Measurements from ENCODE around the gene INPP5J.
"Not testable (repeated sequence)": the region's sequence is repeated elsewhere in the genome, so short reads cannot be mapped to it uniquely, and the experiment has no call there.

INPP5J gene

DNA sequence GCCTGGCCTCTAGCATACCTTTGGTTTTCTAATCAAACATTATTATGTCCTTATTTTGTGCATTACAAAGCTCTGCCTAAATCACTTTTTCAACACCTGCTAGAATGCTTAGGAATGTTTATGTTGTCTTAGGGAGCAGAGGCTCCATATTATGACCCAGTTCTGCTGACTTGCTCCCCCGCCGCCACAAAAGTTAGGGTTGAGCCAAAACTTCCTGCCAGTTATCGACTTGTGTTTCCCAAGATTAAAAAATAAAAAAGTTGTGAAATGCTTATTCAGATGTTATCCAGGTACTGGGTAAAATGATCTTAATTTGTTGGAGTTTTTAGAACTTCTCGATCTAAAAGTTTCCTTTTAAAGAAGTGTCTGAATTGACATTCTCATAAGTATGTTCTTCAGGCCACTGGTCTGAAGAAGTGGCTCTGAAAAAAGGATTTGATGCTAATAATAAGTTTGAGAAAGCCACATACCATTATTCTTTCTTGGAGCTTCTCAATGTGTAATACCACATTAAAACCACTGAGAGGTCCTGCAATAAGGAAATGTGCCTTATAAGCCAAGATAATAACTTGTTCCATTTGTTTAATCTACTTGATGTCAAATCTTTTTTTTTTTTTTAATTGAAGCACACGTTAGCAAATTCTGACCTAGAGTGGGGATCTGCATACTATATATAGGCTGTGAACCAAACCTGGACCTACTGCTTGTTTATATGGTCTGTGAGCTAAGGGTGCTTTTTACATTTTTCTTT lies 39.4 kb downstream of the INPP5J start:
- Mint-ChIP-seq H3K27ac (peak overlapping the region; percentile 83), H3K9me3 (ENCODE audit: low read depth) (no peaks in the 10 kb centered on the region), H3K36me3 (peaks cover 5% of the 10 kb centered on the region), H3K27me3 (no peaks in the 10 kb centered on the region), H3K4me3 (peak overlapping the region; percentile 100), H3K4me1 (ENCODE audit: low read depth) (peaks cover 47% of the 10 kb centered on the region)

DNA sequence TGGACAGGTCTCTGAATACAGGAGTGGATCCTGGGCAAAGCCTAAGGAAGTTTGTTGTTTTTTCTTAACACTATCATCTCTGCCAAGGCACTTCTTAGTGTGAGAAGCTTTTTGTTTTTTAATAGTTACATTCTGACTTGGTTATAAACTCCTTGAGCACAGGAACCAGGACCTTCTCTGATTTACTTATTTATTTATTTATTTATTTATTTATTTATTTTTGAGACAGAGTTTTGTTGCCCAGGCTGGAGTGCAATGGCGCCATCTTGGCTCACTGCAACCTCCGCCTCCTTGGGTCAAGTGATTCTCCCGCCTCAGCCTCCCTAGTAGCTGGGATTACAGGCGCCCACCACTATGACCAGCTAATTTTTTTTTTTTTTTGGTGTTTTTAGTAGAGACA lies 48.2 kb downstream of the INPP5J start:
- H3K4me3 Mint-ChIP-seq, result no peak overlapping the region
- no peaks in the 10 kb centered on the region for H3K9me3 Mint-ChIP-seq (ENCODE audit: low read depth)
- H3K27me3 Mint-ChIP-seq, result no peaks in the 10 kb centered on the region
- H3K27ac Mint-ChIP-seq, result no peak overlapping the region
- H3K36me3 Mint-ChIP-seq, result peaks cover 3% of the 10 kb centered on the region
- peaks cover 48% of the 10 kb centered on the region for H3K4me1 Mint-ChIP-seq (ENCODE audit: low read depth)

DNA sequence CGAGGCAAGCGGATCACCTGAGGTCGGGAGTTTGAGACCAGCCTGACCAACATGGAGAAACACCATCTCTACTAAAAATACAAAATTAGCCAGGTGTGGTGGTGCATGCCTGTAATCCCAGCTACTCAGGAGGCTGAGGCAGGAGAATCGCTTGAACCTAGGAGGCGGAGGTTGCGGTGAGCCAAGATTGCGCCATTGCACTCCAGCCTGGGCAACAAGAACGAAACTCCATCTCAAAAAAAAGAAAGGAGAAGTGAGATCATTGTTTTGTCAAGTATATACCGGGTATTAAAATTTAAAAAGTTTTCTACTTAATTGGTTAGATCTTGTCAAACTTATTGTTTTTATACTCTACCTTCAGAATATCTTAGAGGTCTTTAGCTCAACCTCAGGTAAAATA lies 49.0 kb downstream of the INPP5J start:
- H3K9me3 Mint-ChIP-seq (ENCODE audit: low read depth); H3K27me3 Mint-ChIP-seq; H3K4me3 Mint-ChIP-seq; H3K36me3 Mint-ChIP-seq; H3K27ac Mint-ChIP-seq: not testable (repeated sequence)
- H3K4me1 Mint-ChIP-seq (ENCODE audit: low read depth), result peaks cover 44% of the 10 kb centered on the region

DNA sequence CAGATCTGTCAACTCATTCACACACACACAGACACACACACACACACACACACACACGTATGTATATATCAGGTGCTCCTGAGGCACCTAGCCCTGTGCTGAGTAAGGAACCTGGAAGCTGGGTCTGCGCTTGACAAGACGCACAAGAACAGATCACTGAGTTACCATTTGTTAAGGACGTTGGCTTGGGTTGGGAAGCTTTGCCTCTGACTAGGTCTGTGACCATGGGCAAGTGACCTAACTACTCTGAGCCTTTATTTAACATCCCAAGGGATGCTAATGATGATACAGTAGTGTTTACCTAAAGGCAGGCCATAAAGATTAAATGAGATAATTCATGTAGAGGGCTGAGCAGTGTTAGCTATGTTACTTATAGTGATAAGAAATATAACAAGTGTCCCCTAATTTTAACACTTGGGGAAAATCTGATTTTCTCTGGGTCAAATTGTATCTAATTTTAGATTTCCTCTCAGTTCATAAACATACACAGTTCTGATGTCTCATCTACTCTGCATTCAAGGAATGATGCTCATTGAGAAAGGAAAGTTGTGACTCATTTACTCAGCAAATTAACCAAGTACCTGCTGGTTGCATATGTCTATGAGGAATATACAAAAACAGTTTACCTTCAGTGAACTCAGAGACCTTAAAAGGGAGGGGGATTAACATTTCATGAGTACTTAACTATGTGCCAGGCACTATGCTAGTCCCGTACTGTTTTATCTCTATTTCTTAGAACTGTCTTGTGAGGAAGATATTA lies 50.8 kb downstream of the INPP5J start:
- peak overlapping the region; percentile 89 for H3K27ac Mint-ChIP-seq

DNA sequence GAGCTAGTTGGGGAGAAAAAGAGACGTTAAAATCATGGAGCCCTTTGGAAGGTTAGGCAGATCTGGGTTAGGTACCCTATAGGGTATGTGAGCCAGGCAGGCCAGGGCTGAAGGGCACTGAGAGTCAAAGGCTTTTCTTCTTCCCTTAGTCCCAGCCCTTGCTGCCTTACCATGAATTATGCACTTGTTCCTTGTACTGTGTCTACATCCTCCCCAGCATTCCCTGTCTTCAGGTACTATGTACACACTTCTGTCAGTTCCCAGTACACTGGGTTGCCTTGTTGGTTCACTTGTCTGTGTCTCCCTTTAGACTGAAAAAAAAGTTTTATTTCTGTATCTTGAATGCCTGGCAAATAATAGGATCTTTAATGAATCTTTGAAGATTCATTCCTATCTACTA lies 54.2 kb downstream of the INPP5J start:
- Mint-ChIP-seq H3K36me3 (peaks cover 7% of the 10 kb centered on the region), H3K27ac (no peak overlapping the region), H3K4me3 (no peak overlapping the region), H3K9me3 (ENCODE audit: low read depth) (no peaks in the 10 kb centered on the region), H3K27me3 (no peaks in the 10 kb centered on the region), H3K4me1 (ENCODE audit: low read depth) (peaks cover 31% of the 10 kb centered on the region)

More for the DNA sequence above, 50.8 kb downstream of the INPP5J start:
- Mint-ChIP-seq H3K36me3 (peaks cover 3% of the 10 kb centered on the region), H3K4me3 (peak overlapping the region; percentile 70), H3K4me1 (ENCODE audit: low read depth) (peaks cover 38% of the 10 kb centered on the region), H3K9me3 (ENCODE audit: low read depth) (no peaks in the 10 kb centered on the region), H3K27me3 (no peaks in the 10 kb centered on the region)

DNA sequence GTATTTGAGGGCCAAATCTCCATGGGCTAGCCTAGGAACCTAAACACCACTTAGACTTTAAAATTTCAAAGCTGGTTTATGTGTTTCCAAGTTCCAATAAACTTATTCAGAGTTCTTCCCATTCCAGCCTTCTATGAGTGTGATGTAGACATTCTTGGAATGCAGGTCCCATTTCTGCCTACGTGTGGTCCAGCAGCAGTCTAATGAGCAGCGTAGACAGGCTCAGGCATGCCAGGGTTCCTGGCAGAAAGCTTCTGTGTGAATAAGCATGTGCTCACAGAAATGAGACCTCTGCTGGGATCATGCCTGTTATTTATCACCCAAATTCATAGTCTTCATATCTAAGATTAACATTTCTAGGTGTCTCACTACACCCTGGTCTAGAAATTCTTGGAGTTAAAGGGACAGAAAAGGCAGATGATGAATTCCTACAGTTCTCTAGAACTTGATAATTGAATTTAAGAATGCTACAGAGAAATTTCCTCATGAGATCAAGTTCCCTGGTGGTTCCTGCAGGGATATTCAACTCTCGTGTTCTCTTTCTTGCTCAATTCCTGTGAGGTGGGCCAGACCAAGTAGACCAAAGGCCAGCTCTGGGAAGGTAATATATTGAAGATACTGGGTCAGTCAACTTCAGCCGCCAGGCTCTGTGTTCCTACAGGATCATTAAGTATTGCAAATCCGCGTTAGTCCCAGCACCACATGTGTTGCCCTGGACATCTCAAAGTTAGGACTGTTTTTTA lies 54.8 kb downstream of the INPP5J start:
- Mint-ChIP-seq H3K27ac (no peak overlapping the region), H3K36me3 (peaks cover 7% of the 10 kb centered on the region), H3K4me3 (no peak overlapping the region)

DNA sequence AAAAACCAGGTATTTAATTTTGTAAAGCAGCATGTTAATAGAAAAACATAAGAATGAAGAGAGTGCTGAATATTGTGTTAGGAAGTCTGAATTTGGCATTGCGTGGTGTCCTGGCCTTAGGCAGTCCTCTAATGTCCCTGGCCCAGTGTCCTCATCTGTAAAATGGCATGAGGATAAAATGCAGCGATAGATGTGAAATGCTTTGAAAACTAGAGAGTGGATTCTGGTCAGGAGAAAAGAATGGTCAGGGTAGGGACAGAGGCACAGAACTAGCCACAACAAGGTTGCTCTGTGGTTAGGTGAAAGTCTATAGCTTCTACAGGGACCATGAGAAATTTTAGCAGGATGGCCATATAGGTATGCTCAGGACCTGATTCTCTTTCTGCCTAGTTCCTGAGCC lies 56.1 kb downstream of the INPP5J start:
- H3K4me3 Mint-ChIP-seq, result no peak overlapping the region
- H3K27ac Mint-ChIP-seq, result no peak overlapping the region

More for the DNA sequence above, 54.8 kb downstream of the INPP5J start:
- H3K4me1 Mint-ChIP-seq (ENCODE audit: low read depth), result peaks cover 26% of the 10 kb centered on the region
- no peaks in the 10 kb centered on the region for H3K27me3 Mint-ChIP-seq
- H3K9me3 Mint-ChIP-seq (ENCODE audit: low read depth), result no peaks in the 10 kb centered on the region

DNA sequence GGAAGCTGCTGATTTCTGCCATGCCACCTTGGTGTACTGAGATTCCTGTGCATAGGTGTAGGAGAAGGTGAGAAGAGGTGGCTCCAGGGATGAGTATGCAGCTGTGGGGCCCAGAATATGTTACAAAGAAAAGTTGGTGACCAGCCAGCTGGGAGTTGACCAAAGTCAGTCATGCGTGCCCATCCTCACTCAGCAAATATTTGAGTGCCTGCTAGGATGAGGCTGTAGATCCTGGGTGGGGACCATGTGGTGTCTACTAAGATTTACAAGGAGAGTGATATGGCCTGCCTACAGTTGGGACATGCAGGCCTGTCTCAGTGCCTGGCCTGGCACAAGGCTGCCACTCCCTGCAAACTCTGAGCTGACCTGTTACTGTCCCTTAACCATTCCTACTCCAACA lies 56.6 kb downstream of the INPP5J start:
- Mint-ChIP-seq H3K36me3 (peaks cover 4% of the 10 kb centered on the region), H3K4me3 (no peak overlapping the region), H3K27ac (no peak overlapping the region), H3K9me3 (ENCODE audit: low read depth) (no peaks in the 10 kb centered on the region), H3K4me1 (ENCODE audit: low read depth) (peaks cover 11% of the 10 kb centered on the region), H3K27me3 (no peaks in the 10 kb centered on the region)

More for the DNA sequence above, 56.1 kb downstream of the INPP5J start:
- H3K4me1 Mint-ChIP-seq (ENCODE audit: low read depth), result peaks cover 14% of the 10 kb centered on the region
- H3K36me3 Mint-ChIP-seq, result peaks cover 5% of the 10 kb centered on the region
- no peaks in the 10 kb centered on the region for H3K27me3 Mint-ChIP-seq
- H3K9me3 Mint-ChIP-seq (ENCODE audit: low read depth), result no peaks in the 10 kb centered on the region

DNA sequence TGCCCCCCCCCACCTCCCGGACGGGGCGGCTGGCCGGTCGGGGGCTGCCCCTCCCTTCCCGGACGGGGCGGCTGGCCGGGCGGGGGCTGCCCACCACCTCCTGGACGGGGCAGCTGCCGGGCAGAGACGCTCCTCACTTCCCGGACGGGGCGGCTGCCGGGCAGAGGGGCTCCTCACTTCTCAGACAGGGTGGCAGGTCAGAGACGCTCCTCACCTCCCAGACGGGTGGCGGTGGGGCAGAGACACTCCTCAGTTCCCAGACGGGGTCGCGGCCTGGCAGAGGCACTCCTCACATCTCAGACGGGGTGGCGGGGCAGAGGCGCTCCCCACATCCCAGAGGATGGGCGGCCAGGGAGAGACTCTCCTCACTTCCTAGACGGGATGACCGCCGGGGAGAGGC lies 61.2 kb downstream of the INPP5J start:
- no peak overlapping the region for H3K4me3 Mint-ChIP-seq
- H3K4me1 Mint-ChIP-seq (ENCODE audit: low read depth), result peaks cover 3% of the 10 kb centered on the region
- no peaks in the 10 kb centered on the region for H3K27me3 Mint-ChIP-seq
- no peaks in the 10 kb centered on the region for H3K9me3 Mint-ChIP-seq (ENCODE audit: low read depth)
- H3K27ac Mint-ChIP-seq, result no peak overlapping the region
- peaks cover 8% of the 10 kb centered on the region for H3K36me3 Mint-ChIP-seq

Measured in activated naive CD8-positive, alpha-beta T cell (primary cell).